Stimulated activated CD4-positive, alpha-beta T cell treated with anti-CD3 and anti-CD28 coated beads, Interleukin-4, amount 100 ng/mL, for 48 hours (primary cell): ENCODE measurements around the gene EIF3L.
A peak's percentile ranks its signal among the peaks of the same experiment; 100 is the strongest.

Source experiments
- DNase-seq, 2 donors: peaks; one replicate each; pipeline ENCODE4 v3.0.0-alpha.2; 2020; ENCODE audit warnings: low read depth in 2 of 2

The EIF3L gene

GRCh38 chr22:37817705-37818408, 31.4 kb upstream of the EIF3L start:
- peak; percentile 81 to 86 for DNase-seq

GRCh38 chr22:37818409-37819104, 30.7 kb upstream of the EIF3L start:
- peak; percentile 59 to 60 for DNase-seq

- DNase-seq, result no peak
These were observed 30.1 kb upstream of the EIF3L start for GRCh38 chr22:37819105-37819433.

GRCh38 chr22:37820350-37820749, 28.9 kb upstream of the EIF3L start:
- DNase-seq, result no peak

GRCh38 chr22:37822079-37822833, 27.0 kb upstream of the EIF3L start:
- DNase-seq, result no peak

- no peak for DNase-seq
These were observed 25.9 kb upstream of the EIF3L start, which contains the start of gene GALR3 for GRCh38 chr22:37823134-37823985. Gene GALR3, plus strand, starts transcription at chr22:37823382. Its CDS starts 25 bp downstream, at chr22:37823407.

GRCh38 chr22:37824674-37825641, 24.3 kb upstream of the EIF3L start:
- no peak for DNase-seq

- DNase-seq, result no peak
These were observed 22.2 kb upstream of the EIF3L start for GRCh38 chr22:37827056-37827455.

- DNase-seq, result no peak
These were observed 19.0 kb upstream of the EIF3L start for GRCh38 chr22:37830093-37830842.

GRCh38 chr22:37831472-37831871, 17.7 kb upstream of the EIF3L start:
- no peak for DNase-seq

- DNase-seq, result no peak
These were observed 17.0 kb upstream of the EIF3L start for GRCh38 chr22:37832022-37832857.

- no peak for DNase-seq
These were observed 7.0 kb upstream of the EIF3L start for GRCh38 chr22:37842015-37842793.

- peak; percentile 43 to 44 for DNase-seq
These were observed 5.5 kb upstream of the EIF3L start for GRCh38 chr22:37843741-37844089.

GRCh38 chr22:37844904-37845329, 4.3 kb upstream of the EIF3L start:
- DNase-seq, result no peak

- DNase-seq, result no peak
These were observed 2.8 kb upstream of the EIF3L start for GRCh38 chr22:37846433-37846832.

GRCh38 chr22:37848587-37849088, 581 bp upstream of the EIF3L start:
- no peak for DNase-seq

GRCh38 chr22:37850801-37851200, 1.6 kb downstream of the EIF3L start:
- DNase-seq, result no peak

- no peak for DNase-seq
These were observed 3.2 kb downstream of the EIF3L start for GRCh38 chr22:37852418-37852817.
